NCI-H2227 treated with DMSO at 0.1 percent for 48 hours (cell line): ENCODE measurements around the gene VAPA.

Experiments
- DNase-seq: peaks from one replicate; lab custom pipeline; 2025; lab: John Stamatoyannopoulos, UW

Gene VAPA, protein sequence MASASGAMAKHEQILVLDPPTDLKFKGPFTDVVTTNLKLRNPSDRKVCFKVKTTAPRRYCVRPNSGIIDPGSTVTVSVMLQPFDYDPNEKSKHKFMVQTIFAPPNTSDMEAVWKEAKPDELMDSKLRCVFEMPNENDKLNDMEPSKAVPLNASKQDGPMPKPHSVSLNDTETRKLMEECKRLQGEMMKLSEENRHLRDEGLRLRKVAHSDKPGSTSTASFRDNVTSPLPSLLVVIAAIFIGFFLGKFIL

DNA sequence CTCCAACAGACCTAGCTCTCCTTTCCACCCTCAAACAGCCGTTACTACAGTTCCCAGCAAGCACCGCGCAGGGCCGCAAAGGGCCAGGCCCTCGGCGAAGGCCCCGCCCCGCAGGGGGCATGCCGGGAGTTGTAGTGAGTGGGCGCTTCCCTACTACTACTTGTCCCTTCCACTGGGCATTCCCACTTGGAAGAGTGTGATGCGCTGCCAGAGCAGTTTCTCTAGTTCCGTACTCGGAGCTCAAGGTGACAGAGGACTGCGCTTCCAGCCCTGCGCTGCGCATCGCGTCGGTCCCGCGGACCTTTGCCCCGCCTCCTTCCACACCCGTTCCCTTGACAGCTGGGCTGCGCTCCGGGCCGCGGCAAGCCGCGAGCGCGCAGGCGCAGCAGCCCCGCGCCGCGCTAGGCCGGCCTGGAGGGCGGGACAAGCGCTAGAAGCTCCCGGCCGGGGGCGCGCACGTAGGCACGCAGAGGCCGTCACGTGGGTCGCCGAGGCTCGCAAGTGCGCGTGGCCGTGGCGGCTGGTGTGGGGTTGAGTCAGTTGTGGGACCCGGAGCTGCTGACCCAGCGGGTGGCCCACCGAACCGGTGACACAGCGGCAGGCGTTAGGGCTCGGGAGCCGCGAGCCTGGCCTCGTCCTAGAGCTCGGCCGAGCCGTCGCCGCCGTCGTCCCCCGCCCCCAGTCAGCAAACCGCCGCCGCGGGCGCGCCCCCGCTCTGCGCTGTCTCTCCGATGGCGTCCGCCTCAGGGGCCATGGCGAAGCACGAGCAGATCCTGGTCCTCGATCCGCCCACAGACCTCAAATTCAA lies at the start of gene VAPA:
TSS of gene VAPA (plus strand) at position 491 of the 808 bp plus-strand sequence. CDS start at position 732, 241 bp downstream.
- peak; percentile 99 for DNase-seq

DNA sequence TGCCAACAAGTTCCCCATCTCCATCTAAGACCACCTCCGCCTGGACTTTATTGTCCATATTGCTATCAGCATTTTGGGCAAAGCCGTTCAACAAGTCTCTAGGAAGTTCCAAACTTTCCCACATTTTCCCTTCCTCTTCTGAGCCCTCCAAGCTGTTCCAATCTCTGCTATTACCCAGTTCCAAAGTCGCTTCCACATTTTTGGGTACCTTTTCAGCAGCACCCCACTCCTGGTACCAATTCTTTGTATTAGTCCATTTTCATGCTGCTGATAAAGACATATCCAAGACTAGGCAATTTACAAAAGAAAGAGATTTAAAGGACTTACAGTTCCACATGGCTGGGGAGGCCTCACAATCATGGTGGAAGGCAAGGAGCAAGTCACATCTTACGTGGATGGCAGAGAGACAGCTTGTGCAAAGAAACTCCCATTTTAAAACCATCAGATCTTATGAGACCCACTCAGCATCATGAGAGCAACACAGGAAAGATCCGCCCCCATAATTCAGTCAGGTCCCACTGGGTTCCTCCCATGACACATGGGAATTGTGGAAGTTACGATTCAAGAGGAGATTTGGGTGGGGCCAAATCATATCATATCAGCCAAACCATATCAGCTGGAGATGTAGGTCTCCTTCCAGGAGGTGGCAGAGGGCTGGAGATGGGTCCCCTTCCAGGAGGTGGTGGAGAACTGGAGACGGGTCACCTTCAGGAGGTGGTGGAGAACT lies 47.9 kb upstream of the VAPA start:
- no peak for DNase-seq

- no peak for DNase-seq
Observed at GRCh38 chr18:9866627-9867026, 47.2 kb upstream of the VAPA start.

GRCh38 chr18:9867071-9867594 lies 46.7 kb upstream of the VAPA start:
- DNase-seq, result no peak

- no peak for DNase-seq
Observed at GRCh38 chr18:9868857-9869714, 44.7 kb upstream of the VAPA start.

DNA sequence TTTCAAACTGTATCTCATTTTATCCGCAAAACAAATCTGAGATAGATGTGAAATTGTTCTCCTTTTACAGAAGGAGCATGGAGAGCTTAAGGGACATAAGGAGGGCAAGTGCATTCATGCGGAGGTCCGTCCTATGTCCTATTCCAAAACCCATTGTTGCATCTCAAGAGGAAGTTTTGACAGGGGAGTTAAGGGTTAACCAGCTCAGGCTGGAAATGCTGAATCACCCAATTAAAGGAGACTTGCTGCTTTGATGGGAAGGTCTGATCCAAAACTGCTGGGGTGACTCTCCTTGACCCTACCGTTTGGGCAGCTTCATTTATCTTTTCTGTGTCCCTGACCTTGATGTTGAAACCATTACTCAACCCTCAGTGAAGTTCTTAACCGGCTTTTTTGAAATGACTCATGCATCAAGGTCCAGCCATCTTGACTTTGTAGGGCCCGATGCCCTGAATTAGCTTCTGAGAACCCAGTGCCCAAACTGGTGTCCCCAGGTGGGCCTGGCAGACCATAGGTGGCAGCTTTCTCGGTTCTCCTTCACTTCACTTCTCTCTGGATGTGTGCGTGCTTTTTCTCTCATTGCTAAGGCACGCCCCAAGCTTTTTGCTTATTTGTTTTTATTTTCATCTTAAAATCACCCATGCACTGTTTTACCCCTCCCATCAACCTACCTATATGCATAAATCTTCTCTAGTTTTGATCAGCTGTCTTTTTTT lies 43.9 kb upstream of the VAPA start:
- peak; percentile 43 for DNase-seq

GRCh38 chr18:9870431-9871008 lies 43.3 kb upstream of the VAPA start:
- peak; percentile 29 for DNase-seq

DNA sequence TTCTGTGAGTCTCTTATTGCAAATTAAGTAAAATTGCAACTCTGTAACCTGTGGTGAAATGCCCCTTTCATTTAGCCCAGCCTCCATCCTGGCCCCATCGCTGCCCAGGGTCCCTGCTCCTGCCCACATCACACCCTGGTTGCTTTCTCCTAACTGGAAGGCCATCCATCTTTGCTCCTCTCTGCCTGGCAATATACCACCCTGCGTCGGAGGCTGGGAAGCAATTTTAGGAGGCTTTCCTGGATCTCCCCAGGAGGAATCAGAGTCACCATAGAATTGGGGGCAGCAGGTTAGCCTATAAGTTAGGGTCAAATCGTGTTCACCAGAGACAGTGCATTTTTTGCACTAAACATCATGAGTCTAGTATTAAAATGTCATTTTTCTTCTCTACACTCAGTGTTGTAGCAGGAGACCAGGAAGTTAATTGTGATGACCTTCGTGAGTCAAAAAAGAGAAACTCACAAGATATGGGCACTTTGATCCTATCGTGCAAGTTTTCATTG lies 42.5 kb upstream of the VAPA start:
- DNase-seq, result no peak

DNA sequence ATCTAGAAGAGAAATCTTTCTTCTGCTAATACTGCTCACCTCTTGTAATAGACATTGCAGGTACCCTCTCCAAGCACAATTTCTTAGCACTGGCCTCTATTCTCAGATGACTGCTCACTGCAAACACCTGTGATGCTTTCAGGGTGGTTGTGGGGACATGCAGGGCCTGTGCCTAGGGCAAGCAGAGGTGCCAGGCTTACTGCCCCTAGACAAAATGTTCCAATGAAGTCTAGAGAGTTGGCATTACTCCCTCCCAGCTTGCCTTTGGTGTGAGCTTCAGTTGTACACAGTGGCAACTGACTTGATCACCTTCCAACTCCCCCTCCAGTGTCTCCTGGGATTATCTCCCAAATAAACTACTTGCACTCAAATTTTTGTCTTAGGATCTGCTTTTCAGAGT lies 41.0 kb upstream of the VAPA start:
- no peak for DNase-seq

GRCh38 chr18:9874728-9875127 lies 39.1 kb upstream of the VAPA start:
- no peak for DNase-seq

DNA sequence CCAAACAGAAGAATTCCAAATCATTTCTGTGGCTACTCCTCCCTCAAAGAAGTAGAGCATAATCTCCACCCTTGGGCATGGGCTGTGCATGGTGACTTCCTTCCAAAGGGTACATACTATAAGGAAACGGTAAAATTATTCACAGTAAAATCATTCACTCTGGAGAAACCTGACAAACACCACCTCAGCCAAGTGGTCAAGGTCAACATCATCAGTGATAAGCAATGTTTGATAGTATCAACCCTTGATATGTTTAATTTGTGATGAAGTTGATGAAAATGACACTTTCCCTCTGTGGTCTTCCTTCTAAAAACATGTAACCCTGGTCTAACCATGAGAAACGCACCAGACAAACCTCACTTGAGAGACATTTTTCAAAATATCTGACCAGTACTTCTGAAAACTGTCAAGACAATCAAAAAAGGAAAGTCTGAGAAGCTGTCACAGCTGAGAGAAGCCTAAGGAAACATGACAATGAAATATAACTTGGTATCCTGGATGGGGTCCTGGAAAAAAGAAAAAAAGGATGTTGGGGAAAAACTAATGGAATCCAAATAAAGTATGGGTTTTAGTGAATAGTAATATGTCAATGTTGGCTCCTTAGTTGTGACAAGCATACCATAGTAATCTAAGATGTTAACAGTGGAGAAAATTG lies 37.5 kb upstream of the VAPA start:
- no peak for DNase-seq

- DNase-seq, result peak; percentile 36
Observed at GRCh38 chr18:9876867-9877654, 36.8 kb upstream of the VAPA start.

GRCh38 chr18:9877655-9878014 lies 36.2 kb upstream of the VAPA start:
- DNase-seq, result no peak

- no peak for DNase-seq
Observed at GRCh38 chr18:9878095-9878494, 35.7 kb upstream of the VAPA start.

- no peak for DNase-seq
Observed at GRCh38 chr18:9878783-9879242, 35.0 kb upstream of the VAPA start.

- no peak for DNase-seq
Observed at GRCh38 chr18:9884090-9884489, 29.7 kb upstream of the VAPA start.

- no peak for DNase-seq
Observed at GRCh38 chr18:9884532-9885140, 29.2 kb upstream of the VAPA start.

GRCh38 chr18:9885170-9886004 lies 28.4 kb upstream of the VAPA start, which contains the start of gene TXNDC2:
Gene TXNDC2 (plus strand): TSS chr18:9885973. CDS start chr18:9886681, 708 bp downstream.
- no peak for DNase-seq
